ENCODE results near the gene MYO18B.

Gene MYO18B

GRCh38 chr22:25714739-25715138, 27.2 kb upstream of the MYO18B start:
- no peak for DNase-seq

DNA sequence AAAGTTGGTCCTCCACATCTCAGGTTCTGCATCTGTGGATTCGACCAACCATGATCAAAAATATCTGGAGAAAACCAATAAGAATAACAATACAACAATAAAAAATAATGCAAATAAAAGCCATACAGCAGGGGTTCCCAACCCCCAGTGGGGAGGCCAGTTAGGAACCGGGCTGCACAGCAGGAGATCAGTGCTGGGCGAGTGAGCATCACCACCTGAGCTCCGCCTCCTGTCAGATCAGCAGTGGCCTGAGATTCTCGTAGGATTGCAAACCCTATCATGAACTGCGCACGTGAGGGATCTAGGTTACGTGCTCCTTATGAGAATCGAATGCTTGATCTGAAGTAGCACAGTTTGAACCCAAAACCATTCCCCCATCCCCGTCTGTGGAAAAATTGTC, 25.4 kb upstream of the MYO18B start:
- no peak for DNase-seq

DNA sequence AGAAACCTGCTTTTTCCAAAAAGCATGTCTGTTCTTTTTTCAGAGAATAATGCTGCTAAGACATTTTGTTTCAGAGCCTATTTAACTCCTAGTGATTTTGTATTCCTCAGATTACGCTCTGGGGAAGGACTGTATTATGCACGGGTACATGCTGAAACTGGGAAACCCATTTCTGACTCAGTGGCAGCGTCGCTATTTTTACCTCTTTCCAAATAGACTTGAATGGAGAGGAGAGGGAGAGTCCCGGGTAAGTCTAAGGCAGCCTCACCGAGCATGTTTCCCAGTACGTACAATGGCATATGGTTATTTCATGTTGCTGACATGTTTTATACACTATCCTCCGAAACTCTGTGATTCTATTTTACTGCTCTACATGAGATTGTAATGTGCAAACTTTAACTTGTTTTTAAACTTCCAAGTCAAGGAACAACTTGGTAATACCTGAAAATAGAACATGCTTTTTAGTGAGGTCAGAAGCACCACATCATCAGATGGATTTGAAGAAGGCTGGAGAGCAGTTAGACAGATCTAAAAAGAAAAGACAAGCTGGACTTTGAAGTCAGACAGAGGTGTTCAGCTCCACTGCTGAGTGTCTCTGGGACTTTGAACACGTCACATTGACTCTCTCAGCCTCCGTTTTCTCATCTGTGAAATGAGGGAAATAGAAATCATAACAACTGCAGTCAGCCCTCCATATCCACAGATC, 23.7 kb upstream of the MYO18B start:
- DNase-seq, result no peak

DNA sequence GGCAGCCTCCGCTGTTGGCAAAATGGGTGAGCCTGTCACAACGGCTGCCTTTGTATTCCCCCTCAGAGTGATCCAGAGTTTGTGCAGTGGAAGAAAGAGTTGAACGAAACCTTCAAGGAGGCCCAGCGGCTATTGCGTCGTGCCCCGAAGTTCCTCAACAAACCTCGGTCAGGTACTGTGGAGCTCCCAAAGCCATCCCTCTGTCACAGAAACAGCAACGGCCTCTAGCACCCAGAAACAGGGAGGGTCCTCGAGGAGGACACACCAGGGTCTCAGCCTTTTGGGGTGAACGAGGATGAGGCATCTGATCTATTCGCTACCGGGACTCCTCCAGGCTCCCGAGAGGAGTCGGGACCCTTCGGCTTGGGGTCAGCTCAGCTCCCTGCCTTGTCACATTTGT, 19.8 kb upstream of the MYO18B start:
- DNase-seq, result no peak

- DNase-seq, result no peak
Measured at GRCh38 chr22:25722626-25723025, 19.4 kb upstream of the MYO18B start.

- no peak for DNase-seq
Measured at GRCh38 chr22:25726241-25726640, 15.7 kb upstream of the MYO18B start.

DNA sequence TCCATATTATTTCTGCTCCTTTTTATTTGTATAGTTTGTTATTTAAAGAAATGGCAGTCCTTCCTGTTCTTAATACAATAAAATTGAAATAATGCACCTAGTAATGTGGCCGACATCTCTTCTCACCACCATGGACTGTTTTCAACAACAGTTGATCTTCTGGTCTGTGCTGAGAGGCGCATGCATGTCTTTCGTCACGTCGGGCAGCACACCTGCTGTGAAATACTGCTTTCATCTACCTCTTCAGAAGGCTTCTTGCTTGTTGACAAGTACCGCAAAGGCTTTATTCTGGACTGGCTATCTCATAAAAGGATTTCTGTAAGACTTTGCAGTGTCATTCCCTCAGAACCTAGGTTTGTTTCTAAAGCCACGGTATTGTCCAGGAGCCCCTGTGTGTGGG, 13.9 kb upstream of the MYO18B start:
- DNase-seq, result no peak

DNA sequence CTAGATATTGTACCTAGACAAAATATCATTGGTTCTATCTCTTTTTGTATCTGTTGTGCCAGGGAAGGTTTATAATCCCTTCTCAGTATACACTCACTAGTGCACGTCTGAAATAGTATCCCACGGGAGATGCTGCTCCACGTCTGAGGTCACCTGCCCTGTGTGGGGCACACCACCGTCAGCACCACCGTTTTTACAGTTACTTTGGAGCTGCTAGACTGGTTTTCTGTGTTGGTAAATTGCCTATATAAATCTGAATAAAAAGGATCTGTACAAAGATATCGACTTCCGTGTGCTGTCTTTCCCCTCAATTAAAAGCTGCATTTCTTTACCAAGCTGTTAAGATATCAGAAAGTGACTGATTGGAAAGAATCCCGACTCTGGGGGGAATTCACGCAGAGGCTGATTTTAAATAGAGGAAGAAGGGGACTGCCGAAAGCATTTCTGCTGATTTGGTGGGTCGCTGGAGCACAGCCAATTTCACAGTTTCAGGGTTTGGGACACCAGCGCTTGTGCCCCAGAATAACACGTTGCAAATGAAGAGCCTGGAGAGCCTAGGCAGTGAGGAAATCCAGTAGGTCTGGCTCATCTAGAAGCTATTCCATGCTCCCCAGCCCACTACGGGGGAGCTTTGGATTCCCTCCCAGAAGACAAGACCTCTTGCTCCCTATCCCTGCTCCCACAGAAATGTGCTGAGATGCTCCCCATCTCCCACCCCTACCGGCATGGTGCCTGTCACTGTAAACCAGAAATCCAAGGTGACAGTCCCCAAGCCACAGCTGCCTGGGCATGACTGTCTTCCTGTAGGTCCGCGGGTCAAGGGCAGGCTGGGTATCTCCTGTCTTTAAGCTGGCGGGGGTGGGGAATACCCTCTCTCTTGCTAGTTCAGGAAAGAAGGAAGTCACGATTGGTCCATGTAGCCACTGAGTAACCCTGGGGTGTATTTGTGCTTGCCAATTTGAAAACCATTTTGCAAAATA, 12.7 kb upstream of the MYO18B start:
- no peak for DNase-seq

DNA sequence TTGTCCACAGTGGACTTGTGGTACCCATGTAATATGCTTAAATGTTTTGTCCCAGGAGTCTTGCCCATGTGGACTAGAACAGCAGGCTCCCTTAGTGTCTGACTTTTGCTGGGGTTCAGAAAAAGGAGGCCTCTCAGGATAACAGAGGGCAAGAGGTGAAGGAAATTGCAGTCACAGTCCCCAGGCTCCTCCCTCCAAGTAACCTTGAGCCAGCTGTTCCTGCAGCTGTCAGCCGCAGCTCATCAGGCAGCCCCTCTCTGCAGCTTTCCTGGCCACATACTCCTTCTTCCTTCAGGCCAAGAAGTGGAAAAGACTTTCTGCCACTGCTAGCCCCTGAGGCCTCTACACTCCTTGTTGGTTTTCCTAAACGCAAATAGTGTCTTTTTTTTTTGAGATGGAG, 6.3 kb upstream of the MYO18B start:
- DNase-seq, result no peak

DNA sequence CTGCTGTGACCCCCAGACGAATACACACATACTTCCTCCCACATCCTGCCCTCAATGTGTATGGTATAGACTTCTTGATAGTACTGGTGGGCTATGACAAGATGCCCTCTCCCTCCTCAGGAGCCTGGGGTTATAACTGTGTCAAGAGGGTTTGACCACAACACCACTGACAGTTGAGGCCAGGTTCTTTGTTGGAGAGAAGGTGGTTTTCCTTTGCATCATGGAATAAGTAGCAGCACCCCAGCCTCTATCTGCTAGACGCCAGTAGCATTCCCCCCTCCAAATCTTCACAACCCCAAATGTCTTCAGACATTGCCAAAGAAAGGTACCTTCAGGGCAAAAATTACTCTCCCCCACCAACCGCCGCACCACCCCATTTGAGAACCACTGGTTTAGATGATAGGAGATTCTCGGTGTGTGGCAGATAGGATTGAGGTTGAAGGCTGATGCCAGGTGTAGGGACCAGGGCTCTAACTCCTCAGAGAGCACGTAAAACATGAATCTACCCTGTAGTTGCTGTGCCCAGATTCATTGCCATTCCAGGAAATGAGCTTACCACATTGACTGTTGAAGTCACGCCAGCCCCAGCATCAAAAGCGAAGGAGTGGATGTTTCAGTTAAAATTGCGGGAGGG, 5.5 kb upstream of the MYO18B start:
- no peak for DNase-seq

DNA sequence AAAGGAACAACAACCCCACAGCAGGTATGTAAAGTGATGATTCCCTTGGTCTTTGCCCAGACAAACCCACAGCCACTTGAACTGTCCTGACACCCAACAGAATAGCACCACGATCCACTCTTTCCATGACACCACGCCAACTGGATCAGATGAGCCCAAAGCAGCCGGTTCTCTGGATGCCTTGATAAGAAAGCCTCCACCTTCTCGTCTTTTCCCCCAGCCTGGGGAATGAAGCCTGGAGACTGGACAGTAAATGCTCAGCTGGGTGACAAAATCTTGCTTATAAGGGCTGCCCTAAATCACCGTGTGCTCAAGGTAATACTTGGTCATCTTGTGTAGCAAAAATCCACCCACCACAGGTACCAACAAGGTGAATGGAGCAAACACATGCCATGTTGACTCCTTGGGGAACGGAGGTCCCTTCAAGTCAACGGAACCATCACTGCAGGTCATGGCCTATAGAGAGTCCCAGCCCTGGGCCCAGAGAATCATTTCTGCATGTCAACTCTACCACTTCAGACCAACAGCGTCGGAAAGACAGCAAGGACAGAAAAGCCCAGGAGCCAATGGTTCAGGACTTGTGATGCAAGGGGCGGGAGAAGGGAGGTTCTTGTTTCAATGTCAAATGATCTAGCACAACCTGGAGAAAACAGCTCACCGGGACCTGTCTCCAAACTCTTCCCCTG, 2.2 kb upstream of the MYO18B start:
- DNase-seq, result no peak

- DNase-seq, result no peak
Measured at GRCh38 chr22:25742918-25743708, 1.1 kb downstream of the MYO18B start.

DNA sequence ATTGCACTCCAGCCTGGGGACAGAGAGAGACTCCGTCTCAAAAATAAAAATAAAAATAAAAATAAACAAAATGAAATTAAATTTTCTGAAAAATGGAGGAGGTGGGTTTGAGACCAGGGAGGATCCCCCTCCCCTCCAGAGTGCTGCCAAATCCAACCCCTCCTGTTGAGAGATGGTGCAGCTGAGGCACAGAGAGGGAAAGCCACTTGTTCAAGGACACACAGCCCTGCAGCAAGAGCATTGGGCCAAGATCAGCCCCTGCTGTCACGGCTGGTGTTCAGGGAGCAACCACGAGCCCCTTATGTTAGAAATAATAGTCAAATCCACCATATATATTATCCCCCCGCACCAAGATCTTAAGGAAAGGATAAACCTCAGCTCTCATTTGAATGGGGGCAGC, 2.7 kb downstream of the MYO18B start:
- no peak for DNase-seq

DNA sequence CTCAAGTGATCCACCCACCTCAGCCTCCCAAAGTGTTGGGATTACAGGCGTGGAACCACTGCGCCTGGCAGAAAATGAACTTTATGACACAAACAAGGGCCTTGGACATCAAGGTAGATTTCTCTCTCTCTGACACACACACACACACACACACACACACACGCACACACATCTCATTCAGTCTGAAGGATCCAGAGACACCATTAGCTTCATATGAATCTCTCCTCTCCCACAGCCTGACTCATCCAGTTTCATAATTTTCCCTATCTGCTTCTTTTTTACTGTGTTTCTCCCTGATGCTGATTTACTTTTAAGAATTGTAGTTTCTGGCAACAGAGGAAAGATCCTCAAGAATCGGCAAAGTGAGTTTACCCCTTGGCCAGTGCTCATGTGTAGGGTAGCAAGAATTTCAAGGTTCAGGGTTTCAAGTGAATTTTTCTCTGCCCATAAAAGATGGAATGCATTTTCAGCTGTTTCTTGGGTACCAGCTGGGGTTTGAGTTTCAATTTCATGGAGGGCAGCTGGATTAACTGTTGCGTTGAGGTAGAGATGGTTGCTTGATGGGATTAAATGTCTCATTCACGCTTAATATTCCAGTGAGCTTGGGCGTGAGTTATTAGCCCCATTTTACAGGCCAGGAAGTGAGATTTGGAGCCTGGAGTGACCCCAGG, 3.5 kb downstream of the MYO18B start:
- DNase-seq, result no peak

- DNase-seq, result no peak
Measured at GRCh38 chr22:25746012-25746373, 4.0 kb downstream of the MYO18B start.

GRCh38 chr22:25747245-25747944, 5.4 kb downstream of the MYO18B start:
- no peak for DNase-seq

GRCh38 chr22:25748140-25748539, 6.2 kb downstream of the MYO18B start:
- no peak for DNase-seq

GRCh38 chr22:25748704-25749103, 6.7 kb downstream of the MYO18B start:
- no peak for DNase-seq

GRCh38 chr22:25749420-25750169, 7.6 kb downstream of the MYO18B start:
- DNase-seq, result no peak

DNA sequence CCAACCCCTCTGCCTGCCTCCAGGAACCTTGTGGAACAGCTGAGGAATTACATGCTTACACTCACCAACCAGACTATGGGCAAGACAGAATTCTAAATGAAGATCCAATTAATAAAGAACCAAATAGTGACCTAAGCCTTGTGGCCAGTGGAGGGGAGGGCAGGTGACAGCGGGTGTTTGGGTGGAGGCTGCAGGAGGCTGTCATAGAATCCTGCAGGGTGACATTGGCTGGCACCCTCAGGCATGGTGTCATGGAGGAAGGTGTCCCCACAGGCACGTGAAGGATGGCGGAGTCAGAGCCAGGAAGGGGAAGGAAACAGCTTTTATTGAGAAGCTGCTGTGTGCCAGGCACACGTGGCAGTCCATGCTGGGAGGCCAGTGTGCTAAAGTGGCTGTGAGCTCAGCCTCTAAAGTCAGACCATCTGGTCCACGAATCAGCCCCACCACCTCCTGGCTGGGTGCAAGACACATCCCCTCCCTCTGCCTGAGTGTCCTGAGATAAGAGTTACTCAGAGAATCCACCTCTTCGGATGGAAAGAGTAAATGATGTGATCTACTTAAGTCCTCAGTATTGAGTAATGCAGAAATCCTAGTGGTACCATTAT, 8.7 kb downstream of the MYO18B start:
- no peak for DNase-seq

Data from midbrain (tissue), 1 donor.